Mesothelial cell of epicardium (in vitro differentiated cells): ENCODE results near the gene AIDA. TPM values are rescaled to one million over a fixed set of nuclear protein-coding genes. Genes with fewer than 3 reads are reported as not detected.

Experiments
- DNase-seq, 2 experiments: peaks; one replicate each; pipeline ENCODE4 v3.0.0; 2021; ENCODE audit warnings: low spot score in 2 of 2; ENCODE audit not compliant: unreplicated experiment in 2 of 2
- H3K27ac Mint-ChIP-seq: 2 replicates; pipeline ENCODE4 v1.8.0; 2021; ENCODE audit warnings: mixed read lengths
- H3K27me3 Mint-ChIP-seq: 2 replicates; pipeline ENCODE4 v1.8.0; 2021; ENCODE audit warnings: low read depth, mixed read lengths
- H3K36me3 Mint-ChIP-seq: 2 replicates; pipeline ENCODE4 v1.8.0; 2021; ENCODE audit warnings: mixed read lengths
- H3K4me1 Mint-ChIP-seq: 2 replicates; pipeline ENCODE4 v1.8.0; 2021; ENCODE audit warnings: mixed read lengths
- H3K4me3 Mint-ChIP-seq: 2 replicates; pipeline ENCODE4 v1.8.0; 2021; ENCODE audit warnings: mild to moderate bottlenecking, moderate library complexity, mixed read lengths
- H3K9me3 Mint-ChIP-seq: 2 replicates; pipeline ENCODE4 v1.8.0; 2021; ENCODE audit warnings: mixed read lengths
- CTCF ChIP-seq: fragments of 200-600 bp; sonication (generic); IDR thresholded peaks from one replicate; pipeline ENCODE4 v1.5.0; 2021; ENCODE audit warnings: antibody characterized with exemption; ENCODE audit not compliant: unreplicated experiment
- total RNA-seq: library from RNA; stranded (reverse); gene quantifications from 3 replicates; pipeline ENCODE4 v1.2.1, GENCODE V29; 2021

AIDA gene
- total RNA-seq, 1 donor from 2014 or later: 38.6 TPM

- Mint-ChIP-seq H3K4me3 (peak overlapping the region; percentile 88), H3K36me3 (peaks cover 15% of the 10 kb centered on the region), H3K9me3 (no peaks in the 10 kb centered on the region), H3K27ac (peak overlapping the region; percentile 68), H3K27me3 (peaks cover 14% of the 10 kb centered on the region), H3K4me1 (peaks cover 33% of the 10 kb centered on the region)
- TF ChIP-seq CTCF: no peak
- DNase-seq: peak in 1 of 2 experiments; percentile 42
Measured at GRCh38 chr1:222618880-222619596, 93.3 kb downstream of the AIDA start.

Other genes starting within 250 kb of the AIDA start
- 0.20 to 1.3 TPM (median 0.97 TPM) in 3 replicates for gene HHIPL2, start 164.4 kb downstream of the AIDA start, total RNA-seq
- gene TAF1A, start 122.6 kb downstream of the AIDA start, total RNA-seq: 13.9 to 15.6 TPM (median 14.2 TPM) in 3 replicates
- gene MIA3, start 94.4 kb downstream of the AIDA start, total RNA-seq: 70.0 to 74.3 TPM (median 72.9 TPM) in 3 replicates
- gene BROX, start 73 bp upstream of the AIDA start, total RNA-seq: 31.3 to 34.4 TPM (median 31.9 TPM) in 3 replicates
- not detected in 3 replicates for gene FAM177B, start 24.7 kb upstream of the AIDA start, total RNA-seq
- gene DISP1, start 102.5 kb upstream of the AIDA start, total RNA-seq: 84.5 to 91.7 TPM (median 89.8 TPM) in 3 replicates